Measurements from ENCODE around the gene KANSL2.

The KANSL2 gene

DNA sequence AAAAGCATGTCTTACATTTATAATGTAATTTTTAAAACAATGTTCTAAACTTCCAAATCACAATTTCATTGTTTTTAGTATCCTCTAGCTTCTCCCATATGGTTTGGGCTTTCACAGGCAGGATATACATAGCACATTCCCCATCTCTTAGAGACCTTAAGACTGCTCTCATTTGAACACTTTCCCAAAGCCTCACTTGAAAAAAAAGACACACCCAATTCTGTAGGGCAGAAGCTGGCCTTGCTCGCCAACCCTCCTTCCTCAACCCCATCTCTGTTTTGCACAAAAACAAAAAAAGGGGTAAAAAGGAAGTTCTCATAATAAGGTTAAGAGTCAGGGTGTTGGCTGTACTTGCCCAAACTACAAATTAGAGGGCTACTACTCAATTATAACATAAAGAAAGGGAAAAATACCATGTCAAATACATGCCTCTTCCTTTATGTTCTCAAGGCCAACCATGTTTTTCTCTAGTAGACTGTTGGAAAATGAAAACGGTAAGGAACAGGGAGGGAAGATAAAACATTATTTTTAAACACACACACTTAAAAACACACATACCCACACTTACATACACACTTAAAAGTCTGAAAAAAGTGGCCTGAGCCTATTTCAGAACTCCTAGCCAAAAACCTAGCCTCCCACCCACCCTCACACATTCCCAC lies 9.9 kb upstream of the KANSL2 start:
- no peak overlapping the region for H3K27ac ChIP-seq
- TF ChIP-seq, protein P1, sequence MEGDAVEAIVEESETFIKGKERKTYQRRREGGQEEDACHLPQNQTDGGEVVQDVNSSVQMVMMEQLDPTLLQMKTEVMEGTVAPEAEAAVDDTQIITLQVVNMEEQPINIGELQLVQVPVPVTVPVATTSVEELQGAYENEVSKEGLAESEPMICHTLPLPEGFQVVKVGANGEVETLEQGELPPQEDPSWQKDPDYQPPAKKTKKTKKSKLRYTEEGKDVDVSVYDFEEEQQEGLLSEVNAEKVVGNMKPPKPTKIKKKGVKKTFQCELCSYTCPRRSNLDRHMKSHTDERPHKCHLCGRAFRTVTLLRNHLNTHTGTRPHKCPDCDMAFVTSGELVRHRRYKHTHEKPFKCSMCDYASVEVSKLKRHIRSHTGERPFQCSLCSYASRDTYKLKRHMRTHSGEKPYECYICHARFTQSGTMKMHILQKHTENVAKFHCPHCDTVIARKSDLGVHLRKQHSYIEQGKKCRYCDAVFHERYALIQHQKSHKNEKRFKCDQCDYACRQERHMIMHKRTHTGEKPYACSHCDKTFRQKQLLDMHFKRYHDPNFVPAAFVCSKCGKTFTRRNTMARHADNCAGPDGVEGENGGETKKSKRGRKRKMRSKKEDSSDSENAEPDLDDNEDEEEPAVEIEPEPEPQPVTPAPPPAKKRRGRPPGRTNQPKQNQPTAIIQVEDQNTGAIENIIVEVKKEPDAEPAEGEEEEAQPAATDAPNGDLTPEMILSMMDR (conservative IDR thresholded peaks at IDR 0.05; ENCODE audit: low read depth) = no peak
- CTCF ChIA-PET = interaction anchor here (1.0 kb wide), 1 partner anchor 12 kb away, joined by 4 read pairs; no protein-coding TSS in a partner anchor
- no peak for DNase-seq (ENCODE audit: low spot score)
- POLR2A ChIA-PET (ENCODE audit: low non-redundant PET) = interaction anchor here (0.7 kb wide), 1 partner anchor 10 kb away, joined by 3 read pairs; the partner anchor contains the start of gene KANSL2

DNA sequence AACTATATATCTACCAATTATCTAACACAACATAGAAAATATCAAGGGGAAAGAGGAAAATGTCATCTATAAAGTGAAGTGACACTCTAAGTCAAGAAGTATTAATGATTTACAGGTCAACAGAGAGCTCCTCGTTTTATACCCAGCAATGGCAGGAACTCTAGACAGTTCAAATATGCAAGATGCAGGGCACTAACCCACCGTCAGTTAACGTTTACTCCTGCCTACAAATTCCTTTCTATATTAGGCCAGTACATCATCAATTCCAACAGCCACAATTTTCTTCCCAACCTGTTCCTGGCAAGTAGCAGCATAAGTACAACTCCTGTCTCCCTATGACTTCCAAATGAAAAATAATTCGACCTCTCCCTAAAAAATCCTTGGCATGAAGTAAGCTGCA lies 9.0 kb upstream of the KANSL2 start:
- TF ChIP-seq, protein P1 (conservative IDR thresholded peaks at IDR 0.05; ENCODE audit: low read depth) = no peak
- H3K27ac ChIP-seq = no peak overlapping the region
- ChIA-PET POLR2A (ENCODE audit: low non-redundant PET) (no interaction called here), CTCF (interaction anchor here (0.6 to 1.0 kb wide), 2 partner anchors 10 to 13 kb away, joined by 3 to 4 read pairs; no protein-coding TSS in a partner anchor)
- no peak for DNase-seq (ENCODE audit: low spot score)

DNA sequence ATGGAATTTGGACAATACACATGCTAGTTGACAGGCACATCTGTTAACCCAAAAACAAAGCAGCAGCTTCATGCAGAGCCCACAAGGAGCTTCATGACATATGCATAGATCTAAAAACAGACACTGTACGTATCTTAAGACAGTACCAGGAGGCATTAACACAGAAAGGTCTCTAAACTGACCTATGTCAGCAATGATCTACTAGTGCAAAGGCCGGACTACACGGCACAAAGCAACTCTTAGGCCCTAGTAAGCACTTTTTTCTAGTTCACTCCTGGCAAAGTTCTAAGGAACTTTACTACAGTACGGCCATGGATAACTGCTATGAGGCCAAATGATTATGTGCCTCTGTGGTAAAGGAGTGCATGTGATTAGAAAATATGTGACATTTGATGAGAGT lies 8.4 kb upstream of the KANSL2 start:
- H3K27ac ChIP-seq = no peak overlapping the region
- TF ChIP-seq, protein P1 (conservative IDR thresholded peaks at IDR 0.05; ENCODE audit: low read depth) = no peak
- DNase-seq (ENCODE audit: low spot score) = no peak
- ChIA-PET POLR2A (ENCODE audit: low non-redundant PET) (no interaction called here), CTCF (interaction anchor here (0.6 kb wide), 1 partner anchor 10 kb away, joined by 3 read pairs; no protein-coding TSS in a partner anchor)

DNA sequence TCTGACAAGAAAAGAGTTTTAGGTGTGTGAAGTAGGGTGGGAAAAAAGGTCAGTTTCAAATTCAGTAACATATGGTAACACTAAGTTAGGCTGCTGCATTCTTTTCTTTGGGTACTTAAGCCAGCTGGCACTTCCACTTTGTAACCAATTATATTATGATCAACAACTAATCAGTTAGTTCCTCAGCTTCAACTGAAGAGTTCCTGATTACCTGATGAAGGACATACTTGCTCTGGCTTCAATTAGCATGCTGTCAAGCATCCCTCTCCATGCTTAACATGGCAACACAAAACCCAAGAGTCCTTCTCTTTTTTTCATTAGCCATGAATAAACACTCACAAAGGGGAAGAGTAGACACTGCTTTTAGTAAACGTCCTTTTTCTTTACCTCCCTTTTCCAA lies 6.8 kb upstream of the KANSL2 start:
- no peak for DNase-seq (ENCODE audit: low spot score)
- no peak overlapping the region for H3K27ac ChIP-seq
- TF ChIP-seq, protein P1 (conservative IDR thresholded peaks at IDR 0.05; ENCODE audit: low read depth) = no peak
- POLR2A ChIA-PET (ENCODE audit: low non-redundant PET) = no interaction called here
- CTCF ChIA-PET = interaction anchor here (0.7 kb wide), 1 partner anchor 356 kb away, joined by 5 read pairs; no protein-coding TSS in a partner anchor

DNA sequence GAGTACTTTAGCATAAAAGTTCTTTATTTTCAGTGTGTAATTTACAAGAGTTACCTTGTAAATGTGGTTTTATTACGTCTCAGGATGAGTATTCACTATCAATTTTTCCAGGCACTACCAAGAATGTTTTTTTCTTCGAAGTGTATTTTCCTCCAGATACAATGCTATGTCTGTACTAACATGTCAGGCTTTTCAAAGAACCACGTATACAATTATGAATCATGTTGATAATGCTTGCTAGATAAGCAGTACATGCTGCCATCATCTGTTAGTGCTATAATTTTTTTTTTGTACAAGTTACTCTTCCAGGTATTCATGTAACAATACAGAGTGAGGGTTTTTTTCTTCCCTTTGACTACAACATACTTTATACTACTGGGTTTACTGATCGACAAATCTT lies 5.6 kb upstream of the KANSL2 start:
- H3K27ac ChIP-seq = no peak overlapping the region
- TF ChIP-seq, protein P1 (conservative IDR thresholded peaks at IDR 0.05; ENCODE audit: low read depth) = no peak
- POLR2A ChIA-PET (ENCODE audit: low non-redundant PET) = no interaction called here
- CTCF ChIA-PET = no interaction called here
- DNase-seq (ENCODE audit: low spot score) = no peak

DNA sequence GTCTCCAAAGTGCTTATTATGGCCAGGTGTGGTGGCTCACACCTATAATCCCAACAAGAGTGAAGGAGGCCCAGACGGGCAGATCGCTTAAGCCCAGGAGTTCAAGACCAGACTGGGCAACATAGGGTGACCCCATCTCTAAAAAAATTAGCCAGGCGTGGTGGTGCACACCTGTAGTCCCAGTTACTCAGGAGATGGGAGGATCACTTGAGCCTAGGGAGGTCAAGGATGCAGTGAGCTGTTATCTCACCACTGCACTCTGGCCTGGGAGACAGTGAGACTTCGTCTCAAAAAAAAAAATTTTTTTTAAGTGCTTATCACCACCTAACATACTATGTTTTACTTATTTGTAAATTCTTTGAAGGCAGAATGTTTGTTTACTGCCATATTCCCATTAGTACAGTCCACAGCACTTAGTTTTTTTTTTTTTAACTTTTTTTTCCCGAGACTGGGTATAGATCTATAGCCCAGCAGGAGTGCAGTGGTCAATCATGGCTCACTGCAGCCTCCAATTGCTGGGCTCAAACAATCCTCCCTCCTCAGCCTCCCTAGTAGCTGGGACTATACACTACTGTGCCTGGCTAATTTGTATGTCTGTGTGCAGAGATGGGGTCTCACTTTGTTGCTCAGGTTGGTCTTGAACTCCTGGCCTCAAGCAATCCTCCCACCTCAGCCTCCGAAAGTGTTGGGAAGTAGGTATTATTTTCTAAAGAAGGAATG lies 4.7 kb upstream of the KANSL2 start:
- TF ChIP-seq, protein P1 (conservative IDR thresholded peaks at IDR 0.05; ENCODE audit: low read depth) = no peak
- H3K27ac ChIP-seq = no peak overlapping the region
- CTCF ChIA-PET = no interaction called here
- DNase-seq (ENCODE audit: low spot score) = no peak
- POLR2A ChIA-PET (ENCODE audit: low non-redundant PET) = no interaction called here
